Heart left ventricle (tissue), 16 donors: Measurements from ENCODE around the gene PPP3R1. TPM values are rescaled to one million over a fixed set of nuclear protein-coding genes. Genes with fewer than 3 reads are reported as not detected.
A peak's percentile ranks its signal among the peaks of the same experiment; 100 is the strongest.

Experiments used
- ATAC-seq, 4 donors: fragments of 200-7000 bp; cut with Tn5 transposase; one replicate each; pipeline ENCODE4 v1.9.1; 2020 to 2022; ENCODE audit warnings: moderate library complexity in 4 of 4, mild to moderate bottlenecking in 3 of 4, moderate number of reproducible peaks in 1 of 4
- DNase-seq, 5 donors: peaks; one replicate each; pipeline ENCODE4 v3.0.0-alpha.2; 2020
- H3K27ac ChIP-seq, 12 donors: fragments of 200-600 bp; sonication (generic) in 4 of 12; one replicate each; pipeline versions ENCODE4 v1.5.0 to v1.8.0; 2016 to 2022; ENCODE audit warnings: mild to moderate bottlenecking in 2 of 12
- H3K27me3 ChIP-seq, 9 donors: fragments of 200-600 bp; sonication (generic) in 2 of 9; one replicate each; pipeline versions ENCODE4 v1.5.1 to v1.8.0; 2016 to 2022; ENCODE audit warnings: mild to moderate bottlenecking in 3 of 9
- H3K36me3 ChIP-seq, 9 donors: fragments of 200-600 bp; sonication (generic) in 2 of 9; one replicate each; pipeline versions ENCODE4 v1.5.0 to v1.8.0; 2018 to 2022; ENCODE audit warnings: mild to moderate bottlenecking in 2 of 9
- H3K4me1 ChIP-seq, 12 donors: fragments of 200-600 bp; sonication (generic) in 4 of 12; one replicate each; pipeline versions ENCODE4 v1.5.0 to v1.8.0; 2016 to 2022; ENCODE audit warnings: mild to moderate bottlenecking in 3 of 12
- H3K4me3 ChIP-seq, 12 donors: fragments of 200-600 bp; sonication (generic) in 4 of 12; one replicate each; pipeline versions ENCODE4 v1.5.0 to v1.8.0; 2017 to 2022; ENCODE audit warnings: mild to moderate bottlenecking in 9 of 12, moderate library complexity in 4 of 12
- H3K9me3 ChIP-seq, 12 donors: fragments of 200-600 bp; sonication (generic) in 4 of 12; one replicate each; pipeline versions ENCODE4 v1.5.0 to v1.8.0; 2016 to 2022; ENCODE audit warnings: mild to moderate bottlenecking in 1 of 12
- POLR2A ChIP-seq, 2 donors: fragments of 450-650 bp; IDR thresholded peaks; one replicate each; pipeline ENCODE4 v1.6.1; 2017; ENCODE audit warnings: antibody characterized with exemption in 2 of 2, mild to moderate bottlenecking in 2 of 2, moderate library complexity in 2 of 2
- WGBS, 4 donors: extraction: QIAGEN DNeasy Blood & Tissue Kit in 2 of 4; methylation state at CpG; one replicate each; pipeline versions ENCODE4 v1.1.5 to v1.1.7; 2013 to 2018; 5-methylcytosine and 5-hydroxymethylcytosine counted together
- intact Hi-C, 10 donors: fragments of 100-400 bp; cut with DNase I; formaldehyde crosslinking; loops; one replicate each; pipeline versions ENCODE4 v1.11.1 to v1.14.2; 2022
- polyA plus RNA-seq, 2 donors: library from polyadenylated mRNA; stranded (reverse); fragments of 200-250 nt; gene quantifications; one replicate each; pipeline ENCODE4 v1.2.3, GENCODE V29; 2013
- total RNA-seq, 9 donors: library from RNA; depleted of rRNA in 2 of 9; stranded (reverse); fragments of >200 nt in 2 of 9; fragmentation: NEBNext Ultra II Directional in 3 of 9; extraction: Animal tissue kit (Norgen Biotek cat#: 25700) in 3 of 9; gene quantifications; one replicate each; pipeline versions ENCODE4 v1.1.0 to v1.2.4, GENCODE V29; 2016 to 2023
- TF ChIP-seq, protein P1 (sequence below), 12 donors: fragments of 200-600 bp; sonication (generic) in 4 of 12; IDR thresholded peaks; one replicate each; pipeline versions ENCODE4 v1.5.0 to v1.8.0; 2018 to 2022; ENCODE audit warnings: antibody characterized with exemption in 12 of 12, mild to moderate bottlenecking in 5 of 12
- donor health status: ischemic (EF 13 %, LVEDD 7.1; RV severe dilation, severe dysfunction).
- donor health status: healthy with polysubstance abuse.
- donor health status: DM: no; HTN: yes; CAD: no.
- donor health status: DM: no; HTN: no; CAD: no.
- donor health status: ischemic (EF 25% LVEDD 6.9; RV normal size, moderate dysfunction).
- donor health status: ischemic (EF 25% LVEDD 5.7; RV mildly dilated, moderate dysfunction).
- donor health status: healthy.
- donor health status: DM: yes; HTN: yes; CAD: no.
- donor health status: ischemic (EF 35%, LVEDD 5.7; RV mildly dilated, moderate dysfunction).
- donor health status: nonischemic (EF 11% LVEDD 7.7; RV severe dilation, severe dysfunction).
- donor health status: DM: yes; HTN: yes; CAD: no.
- donor health status: PGD.
- donor health status: ischemic (EF 29% LVEDD 5.4; RV normal size, mild dysfunction).
- donor health status: nonischemic (EF 23%, LVEDD 6.1; RV moderate dilation, normal function).

Gene PPP3R1
- total and polyA plus RNA-seq, 11 donors: 13.4 to 50.9 (median 35.1) TPM

DNA sequence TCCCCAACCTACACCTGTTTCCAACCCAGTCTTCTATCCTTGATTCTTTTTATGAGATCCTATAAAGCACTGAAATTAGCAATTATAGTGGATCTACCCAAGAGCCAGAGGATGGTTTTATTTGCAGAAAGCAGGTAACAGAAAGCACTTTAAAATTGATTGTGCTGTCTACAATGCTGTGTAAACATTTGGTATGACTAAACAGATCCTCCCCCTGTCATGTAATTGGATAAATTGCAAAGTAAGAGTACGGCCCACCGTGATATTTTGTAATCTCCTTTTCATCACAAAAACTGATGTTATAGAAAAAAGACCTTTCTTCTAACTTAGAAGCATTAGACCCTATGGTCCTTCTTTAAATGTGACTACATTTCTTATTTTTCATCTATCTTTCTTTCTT is 11.3 kb upstream of the PPP3R1 start:
- intact Hi-C loops: no loop called here
- no peak for ATAC-seq
- Histone ChIP-seq H3K9me3 (no peaks in the 10 kb centered on the region), H3K27me3 (no peaks in the 10 kb centered on the region), H3K4me1 (no peaks in the 10 kb centered on the region), H3K4me3 (no peak overlapping the region), H3K36me3 (no peaks in the 10 kb centered on the region), H3K27ac (no peak overlapping the region)
- no peak for DNase-seq
- no peak for TF ChIP-seq POLR2A (IDR thresholded peaks at IDR 0.05)
- TF ChIP-seq, protein P1, sequence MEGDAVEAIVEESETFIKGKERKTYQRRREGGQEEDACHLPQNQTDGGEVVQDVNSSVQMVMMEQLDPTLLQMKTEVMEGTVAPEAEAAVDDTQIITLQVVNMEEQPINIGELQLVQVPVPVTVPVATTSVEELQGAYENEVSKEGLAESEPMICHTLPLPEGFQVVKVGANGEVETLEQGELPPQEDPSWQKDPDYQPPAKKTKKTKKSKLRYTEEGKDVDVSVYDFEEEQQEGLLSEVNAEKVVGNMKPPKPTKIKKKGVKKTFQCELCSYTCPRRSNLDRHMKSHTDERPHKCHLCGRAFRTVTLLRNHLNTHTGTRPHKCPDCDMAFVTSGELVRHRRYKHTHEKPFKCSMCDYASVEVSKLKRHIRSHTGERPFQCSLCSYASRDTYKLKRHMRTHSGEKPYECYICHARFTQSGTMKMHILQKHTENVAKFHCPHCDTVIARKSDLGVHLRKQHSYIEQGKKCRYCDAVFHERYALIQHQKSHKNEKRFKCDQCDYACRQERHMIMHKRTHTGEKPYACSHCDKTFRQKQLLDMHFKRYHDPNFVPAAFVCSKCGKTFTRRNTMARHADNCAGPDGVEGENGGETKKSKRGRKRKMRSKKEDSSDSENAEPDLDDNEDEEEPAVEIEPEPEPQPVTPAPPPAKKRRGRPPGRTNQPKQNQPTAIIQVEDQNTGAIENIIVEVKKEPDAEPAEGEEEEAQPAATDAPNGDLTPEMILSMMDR (IDR thresholded peaks at IDR 0.05): no peak
- WGBS, 4 donors: 88 to 94% (median 92%) methylated on average over 2 of the region's 2 CpGs

- intact Hi-C loops: loop anchor here in 3 of 10 donors (10.0 kb wide), 2 partner anchors 104 to 134 kb away; partner anchors contain the start of gene PNO1 (in 1 of the 3)
- Histone ChIP-seq H3K27ac (no peak overlapping the region), H3K27me3 (no peaks in the 10 kb centered on the region), H3K9me3 (no peaks in the 10 kb centered on the region), H3K4me3 (no peak overlapping the region), H3K36me3 (no peaks in the 10 kb centered on the region), H3K4me1 (peaks cover 0 to 28% (median 5%) of the 10 kb centered on the region in 12 donors)
- DNase-seq (no peak), ATAC-seq (no peak)
- TF ChIP-seq, protein P1 (IDR thresholded peaks at IDR 0.05): no peak
- no peak for TF ChIP-seq POLR2A (IDR thresholded peaks at IDR 0.05)
- WGBS, 4 donors: 94 to 98% (median 96%) methylated on average over 2 of the region's 2 CpGs
These were observed 6.5 kb upstream of the PPP3R1 start for GRCh38 chr2:68258851-68259250.

GRCh38 chr2:68256093-68256450 is 3.7 kb upstream of the PPP3R1 start:
- H3K27ac ChIP-seq: peak overlapping the region in 1 of 12 donors; percentile 34
- no peak for DNase-seq
- H3K9me3 ChIP-seq: no peaks in the 10 kb centered on the region
- no peaks in the 10 kb centered on the region for H3K27me3 ChIP-seq
- 76 to 92% (median 79%) methylated on average over 1 of the region's 1 CpG for WGBS, 4 donors
- ATAC-seq: no peak
- peaks cover 0 to 31% (median 10%) of the 10 kb centered on the region in 12 donors for H3K4me1 ChIP-seq
- TF ChIP-seq POLR2A (IDR thresholded peaks at IDR 0.05): no peak
- TF ChIP-seq, protein P1 (IDR thresholded peaks at IDR 0.05): no peak
- intact Hi-C loops: loop anchor here in 3 of 10 donors (10.0 kb wide), 2 partner anchors 101 to 131 kb away; partner anchors contain the start of gene PNO1 (in 1 of the 3)
- H3K36me3 ChIP-seq: no peaks in the 10 kb centered on the region
- no peak overlapping the region for H3K4me3 ChIP-seq

DNA sequence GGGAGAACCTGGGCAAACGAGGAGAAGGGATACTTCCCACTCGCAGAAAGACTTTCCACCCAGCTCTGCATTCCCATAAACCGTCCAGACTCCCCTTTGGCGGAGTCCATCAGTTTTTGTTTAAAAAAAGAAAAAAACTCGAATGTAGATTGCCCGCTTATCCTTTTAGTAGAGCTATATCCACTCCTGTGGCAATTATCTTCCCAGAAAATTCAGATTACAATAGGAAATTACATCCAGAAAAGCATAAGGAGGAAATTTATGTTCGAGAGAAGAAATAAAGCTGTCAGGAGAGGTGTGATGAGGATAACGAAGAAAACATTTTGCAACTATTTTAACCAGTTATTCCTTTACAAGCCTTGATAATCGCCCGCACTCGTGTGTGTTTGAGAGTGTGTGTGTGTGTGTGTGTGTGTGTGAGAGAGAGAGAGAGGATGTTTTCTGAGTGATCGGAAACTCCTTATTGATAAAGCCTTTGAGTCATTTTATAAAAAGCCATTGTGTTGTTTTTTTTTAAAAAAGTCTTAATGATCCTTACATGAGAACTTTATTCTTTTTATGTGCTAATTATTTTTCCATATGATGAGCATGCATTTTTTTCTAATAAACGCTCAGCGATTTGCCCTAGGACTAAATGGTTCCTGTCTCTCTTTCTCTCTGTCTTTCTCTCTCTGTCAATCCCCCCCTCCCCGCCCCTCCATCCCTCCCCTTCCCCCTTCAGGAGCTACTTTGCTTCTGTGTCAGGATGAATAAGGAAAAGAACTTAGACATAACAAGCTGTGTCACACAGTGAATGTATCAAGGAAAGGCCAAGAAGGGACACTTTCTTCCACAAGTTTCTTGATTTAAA is 1.1 kb upstream of the PPP3R1 start:
- no peak for ATAC-seq
- H3K4me3 ChIP-seq: peak overlapping the region; percentile 45 to 93 (median 80)
- 1 to 2% (median 1%) methylated on average over 15 of the region's 15 CpGs for WGBS, 4 donors
- no peaks in the 10 kb centered on the region for H3K27me3 ChIP-seq
- DNase-seq: no peak
- intact Hi-C loops: loop anchor here in 8 of 10 donors (2.0 to 10.0 kb wide), 9 partner anchors 29 to 191 kb away; partner anchors contain the start of genes PNO1 (in 5 of the 8), C1D (in 1 of the 8) and CNRIP1 (in 1 of the 8)
- peaks cover 9 to 56% (median 33%) of the 10 kb centered on the region in 12 donors for H3K4me1 ChIP-seq
- H3K9me3 ChIP-seq: no peaks in the 10 kb centered on the region
- peak overlapping the region; percentile 89 to 97 (median 94) for H3K27ac ChIP-seq
- H3K36me3 ChIP-seq: peaks cover 0 to 5% (median 0%) of the 10 kb centered on the region in 9 donors
- TF ChIP-seq POLR2A (IDR thresholded peaks at IDR 0.05): no peak
- TF ChIP-seq, protein P1 (IDR thresholded peaks at IDR 0.05): no peak
